GM21529 (cell line): ENCODE results near the gene S100A5.
"Not testable (repeated sequence)": the region's sequence is repeated elsewhere in the genome, so short reads cannot be mapped to it uniquely, and the experiment has no call there.

Source experiments
- ATAC-seq: cut with Tn5 transposase; IDR thresholded peaks from one replicate; pipeline ENCODE4 v1.9.1; 2021; ENCODE audit not compliant: unreplicated experiment

S100A5 gene

GRCh38 chr1:153535242-153536011, 5.3 kb downstream of the S100A5 start, which contains the start of gene S100A6:
Gene S100A6, minus strand, starts transcription at chr1:153535991. Its CDS starts 652 bp downstream, at chr1:153535339.
- no peak for ATAC-seq

GRCh38 chr1:153534925-153535241, 5.9 kb downstream of the S100A5 start:
- no peak for ATAC-seq

GRCh38 chr1:153534226-153534924, 6.4 kb downstream of the S100A5 start:
- no peak for ATAC-seq

- no peak for ATAC-seq
Observed at GRCh38 chr1:153533689-153534201, 7.0 kb downstream of the S100A5 start.

GRCh38 chr1:153532769-153533599, 7.8 kb downstream of the S100A5 start:
- peak; percentile 47 for ATAC-seq

GRCh38 chr1:153532181-153532580, 8.6 kb downstream of the S100A5 start:
- no peak for ATAC-seq

- no peak for ATAC-seq
Observed at GRCh38 chr1:153531638-153532037, 9.1 kb downstream of the S100A5 start.

GRCh38 chr1:153527683-153528040, 13.1 kb downstream of the S100A5 start:
- ATAC-seq: no peak

GRCh38 chr1:153527023-153527682, 13.6 kb downstream of the S100A5 start:
- no peak for ATAC-seq

- ATAC-seq: no peak
Observed at GRCh38 chr1:153526132-153526543, 14.6 kb downstream of the S100A5 start.

- no peak for ATAC-seq
Observed at GRCh38 chr1:153525088-153525728, 15.5 kb downstream of the S100A5 start.

- not testable (repeated sequence) for ATAC-seq
Observed at GRCh38 chr1:153522353-153523048, 18.2 kb downstream of the S100A5 start.

GRCh38 chr1:153521808-153522207, 18.9 kb downstream of the S100A5 start:
- ATAC-seq: not testable (repeated sequence)

- ATAC-seq: no peak
Observed at GRCh38 chr1:153520818-153521476, 19.8 kb downstream of the S100A5 start.

GRCh38 chr1:153520137-153520691, 20.5 kb downstream of the S100A5 start:
- not testable (repeated sequence) for ATAC-seq

GRCh38 chr1:153519242-153519641, 21.5 kb downstream of the S100A5 start:
- ATAC-seq: no peak

GRCh38 chr1:153515504-153516394, 25.0 kb downstream of the S100A5 start:
- no peak for ATAC-seq

- ATAC-seq: no peak
Observed at GRCh38 chr1:153513666-153514065, 27.1 kb downstream of the S100A5 start.
